NB4 (cell line): ENCODE measurements around the gene PPARGC1A.

Experiments
- DNase-seq: peaks from one replicate; pipeline ENCODE4 v3.0.0; 2010; ENCODE audit warnings: low read depth
- H3K4me3 ChIP-seq: one replicate; pipeline ENCODE4 v1.5.1; 2011; ENCODE audit warnings: mild to moderate bottlenecking, low read depth, low read length, moderate library complexity
- MYC ChIP-seq: IDR thresholded peaks from 2 replicates; pipeline ENCODE4 v1.6.1; 2011; ENCODE audit warnings: low read depth, low read length
- POLR2A ChIP-seq: IDR thresholded peaks from 2 replicates; pipeline ENCODE4 v1.6.1; 2011; ENCODE audit warnings: mild to moderate bottlenecking; ENCODE audit not compliant: insufficient read length; ENCODE audit errors: extremely low read depth
- TF ChIP-seq, protein P1 (sequence below): IDR thresholded peaks from one replicate; pipeline ENCODE4 v1.5.1; 2012; ENCODE audit warnings: low read depth, low read length
- TF ChIP-seq, protein P2 (sequence below): IDR thresholded peaks from 2 replicates; pipeline ENCODE4 v1.6.1; 2011; ENCODE audit warnings: low read depth, low read length

The PPARGC1A gene

DNA sequence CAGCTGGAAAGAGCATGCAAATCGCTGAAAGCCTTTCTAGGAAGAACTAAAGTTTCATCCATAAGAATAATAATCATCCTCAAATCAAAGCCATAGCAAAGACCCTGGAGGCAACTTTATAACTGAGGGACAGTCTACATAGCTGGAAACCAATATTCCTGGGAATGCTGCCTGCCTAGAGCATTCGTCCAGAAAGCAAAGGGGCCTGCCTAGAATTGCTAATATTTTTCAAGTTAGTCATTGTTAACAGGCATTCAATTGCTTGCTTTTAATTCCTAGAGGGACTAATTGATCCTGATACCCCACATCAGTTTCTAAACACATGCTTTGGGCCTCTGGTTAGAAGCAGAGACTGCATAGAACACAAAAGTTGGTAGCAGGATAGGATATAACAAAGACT, 4.2 kb upstream of the PPARGC1A start:
- DNase-seq = no peak
- TF ChIP-seq, protein P1, sequence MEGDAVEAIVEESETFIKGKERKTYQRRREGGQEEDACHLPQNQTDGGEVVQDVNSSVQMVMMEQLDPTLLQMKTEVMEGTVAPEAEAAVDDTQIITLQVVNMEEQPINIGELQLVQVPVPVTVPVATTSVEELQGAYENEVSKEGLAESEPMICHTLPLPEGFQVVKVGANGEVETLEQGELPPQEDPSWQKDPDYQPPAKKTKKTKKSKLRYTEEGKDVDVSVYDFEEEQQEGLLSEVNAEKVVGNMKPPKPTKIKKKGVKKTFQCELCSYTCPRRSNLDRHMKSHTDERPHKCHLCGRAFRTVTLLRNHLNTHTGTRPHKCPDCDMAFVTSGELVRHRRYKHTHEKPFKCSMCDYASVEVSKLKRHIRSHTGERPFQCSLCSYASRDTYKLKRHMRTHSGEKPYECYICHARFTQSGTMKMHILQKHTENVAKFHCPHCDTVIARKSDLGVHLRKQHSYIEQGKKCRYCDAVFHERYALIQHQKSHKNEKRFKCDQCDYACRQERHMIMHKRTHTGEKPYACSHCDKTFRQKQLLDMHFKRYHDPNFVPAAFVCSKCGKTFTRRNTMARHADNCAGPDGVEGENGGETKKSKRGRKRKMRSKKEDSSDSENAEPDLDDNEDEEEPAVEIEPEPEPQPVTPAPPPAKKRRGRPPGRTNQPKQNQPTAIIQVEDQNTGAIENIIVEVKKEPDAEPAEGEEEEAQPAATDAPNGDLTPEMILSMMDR = no peak
- TF ChIP-seq, protein P2, sequence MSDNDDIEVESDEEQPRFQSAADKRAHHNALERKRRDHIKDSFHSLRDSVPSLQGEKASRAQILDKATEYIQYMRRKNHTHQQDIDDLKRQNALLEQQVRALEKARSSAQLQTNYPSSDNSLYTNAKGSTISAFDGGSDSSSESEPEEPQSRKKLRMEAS = no peak
- TF ChIP-seq MYC (no peak), POLR2A (no peak)
- no peak overlapping the region for H3K4me3 ChIP-seq

DNA sequence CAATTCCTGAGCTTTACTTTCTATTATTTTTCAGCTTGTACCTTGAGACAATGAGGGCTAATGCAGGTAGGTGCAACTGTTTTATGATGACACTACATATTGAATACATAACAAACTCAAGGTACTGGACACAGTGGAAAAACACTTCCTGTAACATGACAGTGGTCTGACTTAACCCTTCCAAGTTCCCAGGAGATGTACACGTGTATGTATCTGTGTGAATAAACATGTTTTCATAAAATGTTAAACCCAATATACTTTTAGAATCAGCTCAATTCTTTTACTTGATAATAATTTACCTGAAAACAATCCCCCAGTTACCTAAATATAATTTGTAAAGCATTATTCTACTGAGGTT, 1.2 kb upstream of the PPARGC1A start:
- no peak for DNase-seq
- no peak overlapping the region for H3K4me3 ChIP-seq
- TF ChIP-seq, protein P1 = no peak
- no peak for TF ChIP-seq POLR2A
- TF ChIP-seq, protein P2 = no peak
- no peak for TF ChIP-seq MYC

DNA sequence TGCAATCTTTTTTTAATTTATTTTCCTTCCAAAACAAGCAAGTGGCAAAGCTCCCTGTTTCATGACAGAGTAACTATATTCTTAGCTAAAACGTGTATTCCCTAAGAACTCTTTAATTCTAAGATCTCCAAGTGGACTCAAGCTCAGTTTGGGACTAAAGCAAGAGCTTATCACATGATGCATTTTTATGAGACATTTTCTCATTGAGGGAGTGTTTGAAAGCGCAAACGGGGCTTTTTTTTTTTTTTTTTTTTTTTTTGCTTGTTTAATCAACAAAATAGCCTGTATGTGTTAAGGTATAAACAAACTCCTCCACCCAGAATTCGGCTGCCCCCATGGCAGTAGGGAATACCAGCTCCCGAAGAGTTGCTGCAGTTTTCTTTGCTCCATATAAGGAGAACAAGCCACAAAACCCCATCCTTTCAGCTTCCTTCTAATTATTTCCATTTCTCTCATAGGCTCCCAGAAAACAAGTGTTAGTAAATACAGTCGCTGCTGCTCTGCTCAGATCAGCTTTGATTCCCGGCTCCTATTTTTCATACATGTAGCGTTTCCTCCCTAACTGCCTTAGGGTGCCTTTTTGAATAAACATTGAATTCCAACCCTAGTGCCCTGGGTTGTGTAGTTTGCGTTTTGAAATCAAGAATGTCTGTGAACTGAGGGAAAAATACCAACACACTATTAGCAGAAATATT, 669 bp upstream of the PPARGC1A start:
- H3K4me3 ChIP-seq = no peak overlapping the region
- no peak for DNase-seq

DNA sequence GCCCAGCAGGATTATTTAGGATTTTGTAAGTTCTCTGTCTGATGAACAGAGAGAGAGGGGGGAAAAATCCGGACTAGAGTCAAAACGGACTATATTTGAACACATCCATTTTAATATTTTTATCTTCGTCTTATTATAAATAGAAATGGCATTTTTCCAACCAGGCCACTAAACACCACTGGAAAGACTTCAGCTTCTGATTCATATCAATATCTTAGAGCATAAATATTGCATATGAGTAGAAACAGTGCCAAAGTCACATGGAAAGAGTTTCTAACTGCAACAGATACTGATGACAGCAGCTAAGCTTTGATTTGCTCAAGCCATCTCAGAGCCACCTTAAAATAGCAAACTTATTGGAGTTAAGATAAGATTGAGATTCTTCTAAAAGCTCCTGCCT, 456 bp downstream of the PPARGC1A start:
- DNase-seq = no peak
- H3K4me3 ChIP-seq = no peak overlapping the region
- TF ChIP-seq, protein P2 = no peak
- TF ChIP-seq MYC (no peak), POLR2A (no peak)
- TF ChIP-seq, protein P1 = no peak

More for the DNA sequence above, 669 bp upstream of the PPARGC1A start:
- TF ChIP-seq, protein P1 = no peak
- TF ChIP-seq, protein P2 = no peak
- no peak for TF ChIP-seq POLR2A
- no peak for TF ChIP-seq MYC

DNA sequence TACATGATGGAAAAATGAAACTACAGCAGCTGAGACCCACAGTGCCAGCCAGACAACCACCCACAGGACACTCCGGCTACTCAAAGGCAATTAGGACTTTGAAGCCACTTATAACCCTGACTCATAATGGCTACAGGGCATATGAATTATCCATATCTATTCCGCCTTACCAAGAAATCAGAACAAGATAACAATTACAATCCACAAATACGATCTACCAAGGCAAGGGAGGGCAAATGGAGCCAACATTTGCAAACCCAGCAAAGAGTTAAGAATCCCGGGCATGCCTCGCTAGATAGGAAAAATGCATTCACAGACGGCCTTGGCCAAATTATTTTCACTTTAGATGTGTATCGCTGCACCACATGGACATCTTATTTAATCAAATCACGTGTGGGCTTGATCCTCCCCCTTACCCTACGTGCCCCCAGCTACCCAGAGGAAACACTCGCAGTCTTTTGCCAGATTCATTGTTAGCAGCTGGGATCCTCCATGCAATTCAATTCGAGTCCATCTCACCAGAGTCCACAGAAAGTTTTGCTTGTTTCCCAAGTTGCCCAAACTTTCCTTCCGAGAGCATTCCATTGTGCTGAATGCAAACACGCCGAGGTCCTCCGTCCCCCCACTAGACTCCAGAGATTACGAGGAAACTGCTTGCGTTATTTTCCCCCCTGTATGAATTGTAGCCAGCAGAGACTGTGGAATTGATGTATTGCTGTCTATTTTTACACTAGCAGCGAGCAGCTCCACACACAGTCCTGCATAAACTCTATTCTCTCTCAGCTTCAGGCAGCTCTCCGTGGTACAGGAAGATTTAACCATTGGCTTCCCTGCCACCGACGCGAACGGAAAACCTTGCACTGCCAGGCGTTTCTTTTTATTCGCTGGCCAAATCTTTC, 1.2 kb downstream of the PPARGC1A start:
- DNase-seq = no peak
- TF ChIP-seq, protein P1 = no peak
- TF ChIP-seq, protein P2 = no peak
- TF ChIP-seq POLR2A = no peak
- no peak for TF ChIP-seq MYC
- H3K4me3 ChIP-seq = no peak overlapping the region
